Heart right ventricle (tissue), 16 donors: ENCODE measurements around the gene MTA1. TPM values are rescaled to one million over a fixed set of nuclear protein-coding genes. Genes with fewer than 3 reads are reported as not detected.

Source experiments
- ATAC-seq, 8 donors: fragments of 200-7000 bp; cut with Tn5 transposase; one replicate each; pipeline ENCODE4 v1.9.1; 2020; ENCODE audit warnings: mild to moderate bottlenecking in 8 of 8, moderate library complexity in 8 of 8, moderate number of reproducible peaks in 1 of 8
- DNase-seq, 2 donors: peaks; one replicate each; pipeline ENCODE4 v3.0.0-alpha.2; 2020
- H3K27ac ChIP-seq, 10 donors: fragments of 200-600 bp; sonication (generic) in 2 of 10; one replicate each; pipeline versions ENCODE4 v1.5.0 to v1.8.0; 2020 to 2022; ENCODE audit warnings: mild to moderate bottlenecking in 3 of 10
- H3K27me3 ChIP-seq, 7 donors: fragments of 200-600 bp; one replicate each; pipeline ENCODE4 v1.8.0; 2021 to 2022; ENCODE audit warnings: mild to moderate bottlenecking in 2 of 7
- H3K36me3 ChIP-seq, 9 donors: fragments of 200-600 bp; sonication (generic) in 1 of 9; one replicate each; pipeline versions ENCODE4 v1.5.0 to v1.8.0; 2020 to 2022; ENCODE audit warnings: mild to moderate bottlenecking in 2 of 9
- H3K4me1 ChIP-seq, 9 donors: fragments of 200-600 bp; sonication (generic) in 1 of 9; one replicate each; pipeline versions ENCODE4 v1.5.0 to v1.8.0; 2020 to 2022; ENCODE audit warnings: mild to moderate bottlenecking in 4 of 9
- H3K4me3 ChIP-seq, 10 donors: fragments of 200-600 bp; sonication (generic) in 2 of 10; one replicate each; pipeline versions ENCODE4 v1.5.0 to v1.8.0; 2020 to 2022; ENCODE audit warnings: mild to moderate bottlenecking in 7 of 10, moderate library complexity in 2 of 10
- H3K9me3 ChIP-seq, 11 donors: fragments of 200-600 bp in 10 of 11; sonication (generic) in 2 of 11; one replicate each; pipeline versions ENCODE4 v1.5.0 to v1.8.0; 2013 to 2022; ENCODE audit warnings: mild to moderate bottlenecking in 2 of 11, control low read depth in 1 of 11, moderate library complexity in 1 of 11
- WGBS, 2 donors: extraction: QIAGEN DNeasy Blood & Tissue Kit; methylation state at CpG; one replicate each; pipeline ENCODE4 v1.1.7; 2013; ENCODE audit warnings: inconsistent platforms in 1 of 2; 5-methylcytosine and 5-hydroxymethylcytosine counted together
- intact Hi-C, 10 donors: fragments of 100-400 bp; cut with DNase I; formaldehyde crosslinking; loops; one replicate each; pipeline versions ENCODE4 v1.11.1 to v1.14.2; 2022
- polyA plus RNA-seq, 2 donors: library from polyadenylated mRNA; stranded (reverse); fragments of 200-250 nt; gene quantifications; one replicate each; pipeline ENCODE4 v1.2.3, GENCODE V29; 2013
- total RNA-seq, 10 donors: library from RNA; stranded (reverse); fragmentation: NEBNext Ultra II Directional in 3 of 10; extraction: Animal tissue kit (Norgen Biotek cat#: 25700) in 3 of 10; gene quantifications; one replicate each; pipeline versions ENCODE4 v1.2.1 to v1.2.4, GENCODE V29; 2021 to 2023
- TF ChIP-seq, protein P1 (sequence below), 9 donors: fragments of 200-600 bp; sonication (generic) in 2 of 9; IDR thresholded peaks; one replicate each; pipeline versions ENCODE4 v1.5.0 to v1.8.0; 2021 to 2022; ENCODE audit warnings: antibody characterized with exemption in 9 of 9, mild to moderate bottlenecking in 5 of 9, moderate library complexity in 1 of 9
- donor health status: Arrhythmogenic right ventricular cardiomyopathy.
- donor health status: ischemic (EF 13 %, LVEDD 7.1; RV severe dilation, severe dysfunction).
- donor health status: healthy with polysubstance abuse.
- donor health status: DM: no; HTN: yes; CAD: no.
- donor health status: DM: no; HTN: no; CAD: no.
- donor health status: ischemic (EF 25% LVEDD 6.9; RV normal size, moderate dysfunction).
- donor health status: ischemic (EF 25% LVEDD 5.7; RV mildly dilated, moderate dysfunction).
- donor health status: healthy.
- donor health status: DM: yes; HTN: yes; CAD: no.
- donor health status: Ischemic cardiomyopathy.
- donor health status: ischemic (EF 35%, LVEDD 5.7; RV mildly dilated, moderate dysfunction).
- donor health status: nonischemic (EF 11% LVEDD 7.7; RV severe dilation, severe dysfunction).
- donor health status: DM: yes; HTN: yes; CAD: no.
- donor health status: PGD.
- donor health status: ischemic (EF 29% LVEDD 5.4; RV normal size, mild dysfunction).
- donor health status: nonischemic (EF 23%, LVEDD 6.1; RV moderate dilation, normal function).

Gene MTA1
- total and polyA plus RNA-seq, 12 donors = 94.4 to 250 (median 133) TPM

DNA sequence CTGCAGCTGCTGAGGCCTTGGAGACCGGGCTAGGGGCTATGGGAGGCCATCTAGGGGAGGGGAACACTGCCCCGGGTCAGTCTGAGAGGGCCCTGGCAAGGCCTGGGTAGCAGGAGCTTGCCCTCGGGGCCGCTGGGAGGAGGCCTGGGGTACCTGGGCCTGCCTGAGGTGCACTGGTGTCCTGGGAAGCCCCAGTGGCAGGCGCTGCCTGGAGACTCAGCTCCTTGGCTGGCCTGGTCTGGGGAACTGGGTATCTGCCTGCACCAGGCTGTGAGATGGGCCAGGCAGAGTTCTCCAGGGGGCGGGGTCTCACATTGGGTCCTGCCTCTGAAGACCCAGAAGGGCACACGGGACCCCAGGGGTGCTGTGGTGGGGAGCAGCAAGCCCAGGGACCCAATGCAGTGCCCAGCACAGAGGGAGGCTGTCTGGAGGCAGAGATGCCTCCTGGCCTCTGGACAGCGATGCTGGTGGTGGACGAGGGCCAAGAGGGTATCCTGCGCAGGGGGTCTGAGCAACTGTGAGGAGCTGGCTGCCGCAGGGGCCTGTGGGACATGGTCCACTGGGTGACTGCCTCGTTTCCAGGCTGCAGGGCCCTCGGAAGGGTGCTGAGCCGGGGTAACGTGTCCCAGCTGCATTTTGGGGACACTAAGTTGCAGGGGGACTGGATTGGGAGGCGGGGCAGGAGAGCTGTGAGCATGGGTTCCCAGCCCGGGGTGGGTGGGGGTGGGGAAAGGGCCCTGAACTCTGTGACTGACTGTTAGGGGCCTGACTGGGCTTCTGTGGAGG, 7.4 kb upstream of the MTA1 start:
- Histone ChIP-seq H3K27ac (no peak overlapping the region), H3K4me1 (peaks cover 3 to 35% (median 28%) of the 10 kb centered on the region in 9 donors), H3K9me3 (no peaks in the 10 kb centered on the region), H3K4me3 (peak overlapping the region in 1 of 10 donors; percentile 40), H3K27me3 (peaks cover 0 to 53% (median 3%) of the 10 kb centered on the region in 7 donors), H3K36me3 (no peaks in the 10 kb centered on the region)
- DNase-seq = no peak
- TF ChIP-seq, protein P1, sequence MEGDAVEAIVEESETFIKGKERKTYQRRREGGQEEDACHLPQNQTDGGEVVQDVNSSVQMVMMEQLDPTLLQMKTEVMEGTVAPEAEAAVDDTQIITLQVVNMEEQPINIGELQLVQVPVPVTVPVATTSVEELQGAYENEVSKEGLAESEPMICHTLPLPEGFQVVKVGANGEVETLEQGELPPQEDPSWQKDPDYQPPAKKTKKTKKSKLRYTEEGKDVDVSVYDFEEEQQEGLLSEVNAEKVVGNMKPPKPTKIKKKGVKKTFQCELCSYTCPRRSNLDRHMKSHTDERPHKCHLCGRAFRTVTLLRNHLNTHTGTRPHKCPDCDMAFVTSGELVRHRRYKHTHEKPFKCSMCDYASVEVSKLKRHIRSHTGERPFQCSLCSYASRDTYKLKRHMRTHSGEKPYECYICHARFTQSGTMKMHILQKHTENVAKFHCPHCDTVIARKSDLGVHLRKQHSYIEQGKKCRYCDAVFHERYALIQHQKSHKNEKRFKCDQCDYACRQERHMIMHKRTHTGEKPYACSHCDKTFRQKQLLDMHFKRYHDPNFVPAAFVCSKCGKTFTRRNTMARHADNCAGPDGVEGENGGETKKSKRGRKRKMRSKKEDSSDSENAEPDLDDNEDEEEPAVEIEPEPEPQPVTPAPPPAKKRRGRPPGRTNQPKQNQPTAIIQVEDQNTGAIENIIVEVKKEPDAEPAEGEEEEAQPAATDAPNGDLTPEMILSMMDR (IDR thresholded peaks at IDR 0.05) = no peak
- intact Hi-C loops = loop anchor here in 2 of 10 donors (5.0 to 10.0 kb wide), 2 partner anchors 40 to 73 kb away; partner anchors contain the start of gene CRIP1 (in 1 of the 2)
- no peak for ATAC-seq
- 80% methylated on average over 17 of the region's 17 CpGs for WGBS, 2 donors

- ATAC-seq (no peak), DNase-seq (no peak)
- intact Hi-C loops = loop anchor here in 2 of 10 donors (5.0 to 10.0 kb wide), 2 partner anchors 41 to 72 kb away; partner anchors contain the start of gene CRIP1 (in 1 of the 2)
- no peaks in the 10 kb centered on the region for H3K9me3 ChIP-seq
- H3K36me3 ChIP-seq = no peaks in the 10 kb centered on the region
- H3K27ac ChIP-seq = no peak overlapping the region
- 82 to 84% methylated on average over 8 of the region's 8 CpGs for WGBS, 2 donors
- peaks cover 0 to 53% (median 3%) of the 10 kb centered on the region in 7 donors for H3K27me3 ChIP-seq
- peaks cover 3 to 35% (median 28%) of the 10 kb centered on the region in 9 donors for H3K4me1 ChIP-seq
- TF ChIP-seq, protein P1 (IDR thresholded peaks at IDR 0.05) = no peak
- no peak overlapping the region for H3K4me3 ChIP-seq
Measured at GRCh38 chr14:105412771-105413543, 6.7 kb upstream of the MTA1 start.

DNA sequence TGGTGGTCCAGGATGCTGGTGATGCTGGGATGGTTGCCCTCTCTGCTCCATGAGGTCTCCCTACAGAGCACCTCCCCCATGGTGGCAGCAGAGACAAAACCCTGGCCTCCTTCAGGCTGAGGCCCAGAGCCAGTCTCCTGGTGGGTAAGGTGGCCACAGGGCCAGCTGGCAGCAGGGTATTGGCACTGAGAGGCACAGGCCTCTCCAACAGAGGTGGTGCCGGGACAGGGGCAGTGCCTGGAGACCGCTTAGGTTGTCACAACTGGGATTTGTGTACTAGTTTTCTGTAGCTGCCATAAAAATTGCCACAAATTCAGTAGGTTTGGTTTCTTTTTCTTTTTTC, 6.1 kb upstream of the MTA1 start:
- ATAC-seq (peak in 6 of 8 donors; percentile 29 to 72 (median 39)), DNase-seq (no peak)
- Histone ChIP-seq H3K36me3 (no peaks in the 10 kb centered on the region), H3K9me3 (no peaks in the 10 kb centered on the region), H3K4me1 (peaks cover 3 to 38% (median 29%) of the 10 kb centered on the region in 9 donors), H3K27me3 (peaks cover 0 to 53% (median 3%) of the 10 kb centered on the region in 7 donors), H3K27ac (peak overlapping the region in 3 of 10 donors; percentile 78 to 86 (median 85)), H3K4me3 (no peak overlapping the region)
- WGBS, 2 donors = 54 to 68% methylated on average over 2 of the region's 2 CpGs
- intact Hi-C loops = loop anchor here in 2 of 10 donors (5.0 to 10.0 kb wide), 2 partner anchors 41 to 71 kb away; partner anchors contain the start of gene CRIP1 (in 1 of the 2)
- TF ChIP-seq, protein P1 (IDR thresholded peaks at IDR 0.05) = no peak
